ENCODE data around the gene PBLD. TPM values are rescaled to one million over a fixed set of nuclear protein-coding genes. Genes with fewer than 3 reads are reported as not detected.

Gene PBLD
- polyA plus RNA-seq, 1 donor (not counting 4 experiments of a cell fraction or from before 2014, with no cell fraction given), result 1.00 TPM

GRCh38 chr10:68302503-68302823 lies 30.3 kb downstream of the PBLD start:
- FAIRE-seq, result no peak
- Histone ChIP-seq H2AFZ (ENCODE audit: control insufficient read depth, low read length) (no peak overlapping the region), H3K4me3 (ENCODE audit: control insufficient read depth in 2 of 3, extremely low read depth in 1 of 3, insufficient read depth in 2 of 3, low read depth in 1 of 3, low read length in 3 of 3) (no peak overlapping the region), H3K9me1 (ENCODE audit: control insufficient read depth, extremely low read depth, insufficient read depth, low read length) (no peaks in the 10 kb centered on the region), H4K20me1 (ENCODE audit: control insufficient read depth, extremely low read depth, insufficient read depth, low read length) (no peaks in the 10 kb centered on the region), H3K36me3 (ENCODE audit: control insufficient read depth in 2 of 2, extremely low read depth in 1 of 2, insufficient read depth in 2 of 2, low read length in 2 of 2) (no peaks in the 10 kb centered on the region), H3K4me2 (ENCODE audit: control insufficient read depth, extremely low read depth, insufficient read depth, low read depth, low read length) (no peak overlapping the region), H3K4me1 (ENCODE audit: control insufficient read depth, extremely low read depth, insufficient read depth, low read length) (no peaks in the 10 kb centered on the region), H3K9ac (ENCODE audit: control insufficient read depth, extremely low read depth, insufficient read depth, low read length) (no peak overlapping the region), H3K27me3 (ENCODE audit: control insufficient read depth, extremely low read depth, insufficient read depth, low read length) (no peaks in the 10 kb centered on the region), H3K27ac (ENCODE audit: control insufficient read depth, insufficient read depth, low read length) (no peak overlapping the region), H3K79me2 (ENCODE audit: control insufficient read depth, insufficient read depth, low read length) (no peaks in the 10 kb centered on the region), H3K9me3 (ENCODE audit: control insufficient read depth, low read depth, low read length) (no peaks in the 10 kb centered on the region)
- DNase-seq (ENCODE audit: low read depth, low spot score), result no peak
- dilution Hi-C loops (cut with MboI; ENCODE audit: extremely low pct_ligation_motif_present, low sequenced_read_pairs), result no loop called here
- TF ChIP-seq CTCF (optimal IDR thresholded peaks at IDR 0.05 in 1 of 3, IDR thresholded peaks at IDR 0.05 in 1 of 3, conservative IDR thresholded peaks at IDR 0.05 in 1 of 3; ENCODE audit: extremely low read depth in 1 of 3, insufficient read depth in 2 of 3, low read length in 3 of 3) (no peak), EZH2 (IDR thresholded peaks at IDR 0.05; ENCODE audit: low read length) (no peak)

GRCh38 chr10:68301790-68302502 lies 30.8 kb downstream of the PBLD start:
- FAIRE-seq (peak; percentile 29), DNase-seq (ENCODE audit: low read depth, low spot score) (no peak)

More at GRCh38 chr10:68301790-68302502, 30.8 kb downstream of the PBLD start:
- no peak overlapping the region for H3K4me3 ChIP-seq (ENCODE audit: control insufficient read depth in 2 of 3, extremely low read depth in 1 of 3, insufficient read depth in 2 of 3, low read depth in 1 of 3, low read length in 3 of 3)
- H3K9ac ChIP-seq (ENCODE audit: control insufficient read depth, extremely low read depth, insufficient read depth, low read length), result no peak overlapping the region
- no peaks in the 10 kb centered on the region for H3K9me3 ChIP-seq (ENCODE audit: control insufficient read depth, low read depth, low read length)
- H3K4me1 ChIP-seq (ENCODE audit: control insufficient read depth, extremely low read depth, insufficient read depth, low read length), result no peaks in the 10 kb centered on the region
- no peak overlapping the region for H2AFZ ChIP-seq (ENCODE audit: control insufficient read depth, low read length)
- TF ChIP-seq CTCF (optimal IDR thresholded peaks at IDR 0.05 in 1 of 3, IDR thresholded peaks at IDR 0.05 in 1 of 3, conservative IDR thresholded peaks at IDR 0.05 in 1 of 3; ENCODE audit: extremely low read depth in 1 of 3, insufficient read depth in 2 of 3, low read length in 3 of 3) (peak in 2 of 3 experiments; percentile 39 to 47), EZH2 (IDR thresholded peaks at IDR 0.05; ENCODE audit: low read length) (no peak)
- H3K36me3 ChIP-seq (ENCODE audit: control insufficient read depth in 2 of 2, extremely low read depth in 1 of 2, insufficient read depth in 2 of 2, low read length in 2 of 2), result no peaks in the 10 kb centered on the region
- no peaks in the 10 kb centered on the region for H3K27me3 ChIP-seq (ENCODE audit: control insufficient read depth, extremely low read depth, insufficient read depth, low read length)
- H3K4me2 ChIP-seq (ENCODE audit: control insufficient read depth, extremely low read depth, insufficient read depth, low read depth, low read length), result no peak overlapping the region
- no peaks in the 10 kb centered on the region for H3K79me2 ChIP-seq (ENCODE audit: control insufficient read depth, insufficient read depth, low read length)
- H3K9me1 ChIP-seq (ENCODE audit: control insufficient read depth, extremely low read depth, insufficient read depth, low read length), result no peaks in the 10 kb centered on the region
- no peak overlapping the region for H3K27ac ChIP-seq (ENCODE audit: control insufficient read depth, insufficient read depth, low read length)
- no peaks in the 10 kb centered on the region for H4K20me1 ChIP-seq (ENCODE audit: control insufficient read depth, extremely low read depth, insufficient read depth, low read length)
- dilution Hi-C loops (cut with MboI; ENCODE audit: extremely low pct_ligation_motif_present, low sequenced_read_pairs), result no loop called here

Measured in keratinocyte (primary cell).